Measurements from ENCODE around the gene KIRREL3. TPM values are rescaled to one million over a fixed set of nuclear protein-coding genes. Genes with fewer than 3 reads are reported as not detected.

Gene KIRREL3
- total and polyA plus RNA-seq, 2 of the 8 experiments (the other 6 are each of a cell fraction or from before 2014, with no cell fraction given): 0.29 to 0.32 TPM

DNA sequence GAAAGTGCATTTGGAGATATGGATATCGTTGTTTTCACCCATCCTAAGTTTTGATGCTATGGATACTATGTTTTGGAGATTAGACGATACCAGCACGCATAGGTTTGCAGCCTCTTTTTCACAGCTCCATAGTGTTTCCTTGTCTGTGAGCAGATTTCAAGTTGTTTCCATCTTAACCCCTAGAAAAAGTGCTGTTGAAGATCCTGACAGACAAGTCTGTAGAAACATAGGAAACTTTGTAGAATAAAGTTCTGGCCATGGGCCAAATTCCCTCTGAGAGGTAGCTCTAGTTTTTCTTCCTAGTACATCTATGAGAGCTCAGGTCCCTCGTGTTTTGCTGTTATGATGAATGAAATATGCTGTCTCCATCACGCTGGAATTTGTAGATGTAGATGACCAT, 612.7 kb downstream of the KIRREL3 start:
- H3K27ac ChIP-seq (ENCODE audit: low read depth, low read length): no peak overlapping the region
- peaks cover 6% of the 10 kb centered on the region for H3K79me1 ChIP-seq (ENCODE audit: low read depth, low read length)
- H2AK5ac ChIP-seq (ENCODE audit: low read depth, low read length): no peak overlapping the region
- H4K8ac ChIP-seq (ENCODE audit: extremely low read depth, insufficient read depth, low read length): no peak overlapping the region
- no peak for DNase-seq (ENCODE audit: low read depth in 1 of 2, low spot score in 2 of 2)
- H2BK120ac ChIP-seq (replicated peaks; ENCODE audit: low read depth, low read length): no peak overlapping the region
- no peak overlapping the region for H3K56ac ChIP-seq (replicated peaks; ENCODE audit: insufficient read length, low read depth, low read length)
- H2BK20ac ChIP-seq (ENCODE audit: low read length): no peak overlapping the region
- H4K20me1 ChIP-seq (replicated peaks in 1 of 2; ENCODE audit: control insufficient read depth in 1 of 2, insufficient read depth in 2 of 2, low read length in 2 of 2): peaks cover 4 to 5% of the 10 kb centered on the region in 2 experiments
- no peak for FAIRE-seq
- H3K14ac ChIP-seq (ENCODE audit: insufficient read length): no peak overlapping the region
- H2AFZ ChIP-seq (ENCODE audit: low read length): no peak overlapping the region
- H3K23me2 ChIP-seq (ENCODE audit: low read depth, low read length): no peaks in the 10 kb centered on the region
- ChIA-PET POLR2A (ENCODE audit: partially characterized antibody) (interaction anchor here (1.2 kb wide), 1 partner anchor 30 kb away, joined by 3 read pairs; no protein-coding TSS in a partner anchor), CTCF (ENCODE audit: partially characterized antibody) (interaction anchor here (0.5 to 1.6 kb wide), 3 partner anchors 30 to 67 kb away, joined by 3 to 4 read pairs (median 4); partner anchors contain the start of gene ST3GAL4)
- no peak overlapping the region for H3K4me2 ChIP-seq (ENCODE audit: insufficient read depth in 1 of 2, low read depth in 2 of 2, low read length in 2 of 2)
- H2BK5ac ChIP-seq (ENCODE audit: low read depth, low read length): no peak overlapping the region
- H3K4me1 ChIP-seq (replicated peaks in 1 of 4; ENCODE audit: control insufficient read depth in 3 of 4, insufficient read depth in 4 of 4, low read length in 3 of 4): peaks cover 0 to 8% (median 3%) of the 10 kb centered on the region in 4 experiments; a peak in 5 of 7 replicates
- no peaks in the 10 kb centered on the region for H3K27me3 ChIP-seq (replicated peaks in 1 of 4; ENCODE audit: control insufficient read depth in 3 of 4, extremely low read depth in 1 of 4, insufficient read depth in 3 of 4, low read length in 3 of 4)
- H2BK12ac ChIP-seq (ENCODE audit: low read depth, low read length): no peak overlapping the region
- H3K4ac ChIP-seq (replicated peaks; ENCODE audit: insufficient read length, low read depth, low read length): no peak overlapping the region
- H2BK15ac ChIP-seq (ENCODE audit: low read length): no peak overlapping the region
- no peak overlapping the region for H3K18ac ChIP-seq (ENCODE audit: extremely low read depth, low read length)
- no peaks in the 10 kb centered on the region for H3K36me3 ChIP-seq (ENCODE audit: control insufficient read depth in 2 of 4, insufficient read depth in 4 of 4, low read length in 3 of 4)
- no peak overlapping the region for H4K5ac ChIP-seq (ENCODE audit: insufficient read length, low read depth, low read length)
- no peak overlapping the region for H4K91ac ChIP-seq (replicated peaks; ENCODE audit: insufficient read length, low read length)
- H3K4me3 ChIP-seq (ENCODE audit: extremely low read depth in 1 of 4, insufficient read depth in 2 of 4, low read depth in 3 of 4, low read length in 4 of 4): no peak overlapping the region
- H3K23ac ChIP-seq (ENCODE audit: insufficient read length): no peak overlapping the region
- H3K9ac ChIP-seq (replicated peaks in 1 of 4; ENCODE audit: extremely low read depth in 1 of 4, low read depth in 3 of 4, low read length in 3 of 4): no peak overlapping the region
- 94% methylated on average over 5 of the region's 5 CpGs; no CpG with 5 or more reads in 1 of the 2 experiments for WGBS, 2 experiments (ENCODE audit: extremely low coverage in 1 of 2, insufficient coverage in 1 of 2, insufficient read length in 1 of 2, insufficient replicate concordance in 2 of 2, low coverage in 1 of 2, low lambda C conversion rate in 2 of 2, missing lambda C conversion rate in 1 of 2)
- no peaks in the 10 kb centered on the region for H3K9me3 ChIP-seq (ENCODE audit: insufficient read depth in 2 of 2, low read depth in 1 of 2, low read length in 1 of 2)
- TF ChIP-seq NRF1 (IDR thresholded peaks at IDR 0.05; ENCODE audit: low read depth, low read length) (no peak), CBX5 (IDR thresholded peaks at IDR 0.05; ENCODE audit: low read depth, low read length) (no peak)
- TF ChIP-seq, protein P1, sequence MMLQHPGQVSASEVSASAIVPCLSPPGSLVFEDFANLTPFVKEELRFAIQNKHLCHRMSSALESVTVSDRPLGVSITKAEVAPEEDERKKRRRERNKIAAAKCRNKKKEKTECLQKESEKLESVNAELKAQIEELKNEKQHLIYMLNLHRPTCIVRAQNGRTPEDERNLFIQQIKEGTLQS (IDR thresholded peaks at IDR 0.05; ENCODE audit: insufficient read depth, low read depth, low read length): no peak
- H3K79me2 ChIP-seq (ENCODE audit: control insufficient read depth in 1 of 2, insufficient read depth in 2 of 2, low read length in 2 of 2): peaks cover 0 to 3% of the 10 kb centered on the region in 2 experiments; a peak in 1 of 4 replicates

Measured in H1 (cell line).